Esophagus muscularis mucosa (tissue), 4 donors: ENCODE measurements around the gene OGA.

Experiments used
- CTCF ChIP-seq, 3 experiments: fragments of 200-600 bp in 2 of 3; fragments of 450-650 bp in 1 of 3; sonication (generic) in 2 of 3; IDR thresholded peaks; one replicate each; pipeline ENCODE4 v1.5.1; 2017 to 2019; ENCODE audit warnings: antibody characterized with exemption in 3 of 3, mild to moderate bottlenecking in 2 of 3, moderate library complexity in 1 of 3
- EP300 ChIP-seq: sonication (generic); formaldehyde crosslinking; IDR thresholded peaks from one replicate; pipeline ENCODE4 v1.6.1; 2017; ENCODE audit warnings: antibody characterized with exemption
- POLR2A ChIP-seq: fragments of 450-650 bp; IDR thresholded peaks from one replicate; pipeline ENCODE4 v1.6.1; 2017; ENCODE audit warnings: antibody characterized with exemption, moderate library complexity, mild to moderate bottlenecking, low read depth
- POLR2AphosphoS5 ChIP-seq, 2 donors: sonication (generic); formaldehyde crosslinking; IDR thresholded peaks; one replicate each; pipeline ENCODE4 v1.6.1; 2017; ENCODE audit warnings: antibody characterized with exemption in 2 of 2

- TF ChIP-seq CTCF (IDR thresholded peaks at IDR 0.05) (no peak), POLR2AphosphoS5 (IDR thresholded peaks at IDR 0.05) (no peak), POLR2A (no peak), EP300 (no peak)
These were observed 69.7 kb downstream of the OGA start for GRCh38 chr10:101748496-101748895.
